H1 (cell line): ENCODE data around the gene ZNF680. TPM values are rescaled to one million over a fixed set of nuclear protein-coding genes. Genes with fewer than 3 reads are reported as not detected.

ENCODE experiments used
- CTCF ChIA-PET: fragments of 300-600 bp; sonication (Branson Sonifier 250); formaldehyde crosslinking; loops from one replicate; lab custom pipeline; 2021; ENCODE audit not compliant: partially characterized antibody; lab: Charles Lee
- POLR2A ChIA-PET: fragments of 300-600 bp; sonication (Branson Sonifier 250); formaldehyde crosslinking; loops from one replicate; lab custom pipeline; 2021; ENCODE audit warnings: inconsistent platforms; ENCODE audit not compliant: partially characterized antibody; lab: Charles Lee
- DNase-seq, 2 experiments: peaks; one replicate each; pipeline versions ENCODE4 v3.0.0 to v3.0.0-alpha.2; 2010 to 2022; ENCODE audit warnings: low spot score in 2 of 2, low read depth in 1 of 2, mixed read lengths in 1 of 2
- FAIRE-seq: peaks from 2 replicates; lab custom pipeline; 2011; peaks lifted over from hg19 to GRCh38; lab: Jason Lieb, UNC
- H2AFZ ChIP-seq: 2 replicates; pipeline ENCODE4 v1.8.1; 2012; ENCODE audit warnings: low read length, inconsistent platforms
- H2AK5ac ChIP-seq: 2 replicates; pipeline ENCODE4 v1.6.1; 2013; ENCODE audit warnings: low read depth, low read length
- H2BK120ac ChIP-seq: replicated peaks from 2 replicates; pipeline ENCODE3; 2013; ENCODE audit warnings: low read depth, low read length, inconsistent platforms
- H2BK12ac ChIP-seq: 2 replicates; pipeline ENCODE4 v1.6.1; 2013; ENCODE audit warnings: low read depth, low read length
- H2BK15ac ChIP-seq: 2 replicates; pipeline ENCODE4 v1.6.1; 2013; ENCODE audit warnings: low read length
- H2BK20ac ChIP-seq: 2 replicates; pipeline ENCODE4 v1.6.1; 2013; ENCODE audit warnings: low read length
- H2BK5ac ChIP-seq: 2 replicates; pipeline ENCODE4 v1.6.1; 2013; ENCODE audit warnings: low read depth, low read length
- H3K14ac ChIP-seq: 2 replicates; pipeline ENCODE4 v1.6.1; 2013; ENCODE audit warnings: inconsistent platforms; ENCODE audit not compliant: insufficient read length
- H3K18ac ChIP-seq: 2 replicates; pipeline ENCODE4 v1.6.1; 2013; ENCODE audit warnings: low read length; ENCODE audit errors: extremely low read depth
- H3K23ac ChIP-seq: 2 replicates; pipeline ENCODE4 v1.6.1; 2013; ENCODE audit warnings: inconsistent platforms; ENCODE audit not compliant: insufficient read length
- H3K23me2 ChIP-seq: 2 replicates; pipeline ENCODE4 v1.6.1; 2013; ENCODE audit warnings: low read depth, low read length
- H3K27ac ChIP-seq: 2 replicates; pipeline ENCODE4 v1.6.1; 2011; ENCODE audit warnings: low read depth, low read length, inconsistent platforms
- H3K27me3 ChIP-seq, 4 experiments: replicated peaks in 1 of 4; 1 replicate in 1 of 4; 2 replicates in 3 of 4; pipeline versions ENCODE4 v1.6.1 to v1.8.1; 2011 to 2013; ENCODE audit warnings: low read length in 3 of 4, mild to moderate bottlenecking in 3 of 4, inconsistent platforms in 2 of 4, mixed read lengths in 2 of 4, moderate library complexity in 1 of 4; ENCODE audit not compliant: control insufficient read depth in 3 of 4, insufficient read depth in 3 of 4; ENCODE audit errors: extremely low read depth in 1 of 4
- H3K36me3 ChIP-seq, 4 experiments: 2 replicates each; pipeline versions ENCODE4 v1.6.1 to v1.8.1; 2011 to 2013; ENCODE audit warnings: mild to moderate bottlenecking in 4 of 4, low read length in 3 of 4, moderate library complexity in 2 of 4, control low read depth in 1 of 4, inconsistent platforms in 1 of 4; ENCODE audit not compliant: insufficient read depth in 4 of 4, control insufficient read depth in 2 of 4
- H3K4ac ChIP-seq: replicated peaks from 2 replicates; pipeline ENCODE3; 2013; ENCODE audit warnings: low read length, low read depth, mixed read lengths, inconsistent platforms; ENCODE audit not compliant: insufficient read length
- H3K4me1 ChIP-seq, 4 experiments: replicated peaks in 1 of 4; 1 replicate in 1 of 4; 2 replicates in 3 of 4; pipeline versions ENCODE4 v1.6.1 to v1.8.1; 2011 to 2013; ENCODE audit warnings: low read length in 3 of 4, inconsistent platforms in 2 of 4, mixed read lengths in 1 of 4; ENCODE audit not compliant: insufficient read depth in 4 of 4, control insufficient read depth in 3 of 4
- H3K4me2 ChIP-seq, 2 experiments: 2 replicates each; pipeline versions ENCODE4 v1.6.1 to v1.8.1; 2011 to 2013; ENCODE audit warnings: low read depth in 2 of 2, low read length in 2 of 2, control low read depth in 1 of 2, inconsistent platforms in 1 of 2, mild to moderate bottlenecking in 1 of 2; ENCODE audit not compliant: insufficient read depth in 1 of 2
- H3K4me3 ChIP-seq, 4 experiments: fragments of 200-600, 300-600 bp in 1 of 4; sonication (generic), shearing (Covaris generic), sonication (Bioruptor Twin) in 1 of 4; 2 replicates each; pipeline versions ENCODE4 v1.5.1 to v1.8.1; 2011 to 2016; ENCODE audit warnings: low read length in 4 of 4, low read depth in 3 of 4, control low read depth in 2 of 4, inconsistent platforms in 2 of 4, mild to moderate bottlenecking in 2 of 4, mixed read lengths in 1 of 4, moderate library complexity in 1 of 4; ENCODE audit not compliant: insufficient read depth in 2 of 4; ENCODE audit errors: extremely low read depth in 1 of 4
- H3K56ac ChIP-seq: replicated peaks from 2 replicates; pipeline ENCODE3; 2013; ENCODE audit warnings: low read depth, mild to moderate bottlenecking, mixed read lengths, low read length, inconsistent platforms; ENCODE audit not compliant: insufficient read length
- H3K79me1 ChIP-seq: 2 replicates; pipeline ENCODE4 v1.6.1; 2013; ENCODE audit warnings: low read depth, low read length, control low read depth
- H3K79me2 ChIP-seq, 2 experiments: 2 replicates each; pipeline versions ENCODE4 v1.6.1 to v1.8.1; 2012 to 2013; ENCODE audit warnings: low read length in 2 of 2, mild to moderate bottlenecking in 2 of 2, inconsistent platforms in 1 of 2; ENCODE audit not compliant: insufficient read depth in 2 of 2, control insufficient read depth in 1 of 2
- H3K9ac ChIP-seq, 4 experiments: replicated peaks in 1 of 4; 1 replicate in 1 of 4; 2 replicates in 3 of 4; pipeline versions ENCODE4 v1.6.1 to v1.8.1; 2011 to 2013; ENCODE audit warnings: low read depth in 3 of 4, low read length in 3 of 4, control low read depth in 2 of 4, mild to moderate bottlenecking in 2 of 4, moderate library complexity in 2 of 4, inconsistent platforms in 1 of 4; ENCODE audit errors: extremely low read depth in 1 of 4
- H3K9me3 ChIP-seq, 2 experiments: 2 replicates each; pipeline versions ENCODE4 v1.6.1 to v1.8.1; 2012 to 2013; ENCODE audit warnings: mild to moderate bottlenecking in 2 of 2, moderate library complexity in 2 of 2, control low read depth in 1 of 2, inconsistent platforms in 1 of 2, low read depth in 1 of 2, low read length in 1 of 2, mixed read lengths in 1 of 2; ENCODE audit not compliant: insufficient read depth in 2 of 2
- H4K20me1 ChIP-seq, 2 experiments: replicated peaks in 1 of 2; 2 replicates each; pipeline versions ENCODE3 to v1.8.1; 2011 to 2013; ENCODE audit warnings: inconsistent platforms in 2 of 2, low read length in 2 of 2, mild to moderate bottlenecking in 1 of 2; ENCODE audit not compliant: insufficient read depth in 2 of 2, control insufficient read depth in 1 of 2
- H4K5ac ChIP-seq: 2 replicates; pipeline ENCODE4 v1.6.1; 2013; ENCODE audit warnings: low read length, low read depth, mixed read lengths, inconsistent platforms; ENCODE audit not compliant: insufficient read length
- H4K8ac ChIP-seq: 2 replicates; pipeline ENCODE4 v1.8.0; 2013; ENCODE audit warnings: mild to moderate bottlenecking, moderate library complexity, low read length, inconsistent platforms; ENCODE audit not compliant: insufficient read depth; ENCODE audit errors: extremely low read depth
- H4K91ac ChIP-seq: replicated peaks from 2 replicates; pipeline ENCODE3; 2013; ENCODE audit warnings: low read length, mixed read lengths, inconsistent platforms; ENCODE audit not compliant: insufficient read length
- BCL11A ChIP-seq, 2 experiments: IDR thresholded peaks; one replicate each; pipeline ENCODE4 v1.6.1; 2011; ENCODE audit warnings: low read depth in 2 of 2, low read length in 2 of 2, mild to moderate bottlenecking in 2 of 2
- CBX8 ChIP-seq: fragments of 300-800, 300-1000 bp; sonication (generic); IDR thresholded peaks from 2 replicates; pipeline ENCODE4 v1.7.1; 2016; ENCODE audit warnings: low read depth, low read length, borderline replicate concordance
- CEBPB ChIP-seq: IDR thresholded peaks from 2 replicates; pipeline ENCODE4 v1.6.1; 2012; ENCODE audit warnings: low read depth, low read length
- CHD1 ChIP-seq: IDR thresholded peaks from 2 replicates; pipeline ENCODE4 v1.6.1; 2012; ENCODE audit warnings: low read depth, low read length, improper control_type of control experiment
- EGR1 ChIP-seq: IDR thresholded peaks from 2 replicates; pipeline ENCODE4 v1.6.1; 2011; ENCODE audit warnings: low read depth, low read length, borderline replicate concordance
- GTF2F1 ChIP-seq: IDR thresholded peaks from 2 replicates; pipeline ENCODE4 v1.6.1; 2012; ENCODE audit warnings: low read depth, low read length, improper control_type of control experiment, borderline replicate concordance
- MAFK ChIP-seq: IDR thresholded peaks from 2 replicates; pipeline ENCODE4 v1.6.1; 2012; ENCODE audit warnings: low read depth, mild to moderate bottlenecking, improper control_type of control experiment, low read length
- RFX5 ChIP-seq: IDR thresholded peaks from 2 replicates; pipeline ENCODE4 v1.6.1; 2011; ENCODE audit warnings: low read depth, low read length, improper control_type of control experiment, borderline replicate concordance
- RXRA ChIP-seq: IDR thresholded peaks from 2 replicates; pipeline ENCODE4 v1.6.1; 2011; ENCODE audit warnings: low read depth, mild to moderate bottlenecking, low read length, moderate library complexity; ENCODE audit not compliant: insufficient read depth
- SAP30 ChIP-seq: fragments of 300-600 bp; sonication (generic); IDR thresholded peaks from 2 replicates; pipeline ENCODE4 v1.7.1; 2012; ENCODE audit warnings: low read length, moderate library complexity, mild to moderate bottlenecking, inconsistent platforms; ENCODE audit not compliant: insufficient read depth, insufficient replicate concordance
- SIRT6 ChIP-seq: IDR thresholded peaks from one replicate; pipeline ENCODE4 v1.7.1; 2012; ENCODE audit warnings: low read length, inconsistent platforms
- SUZ12 ChIP-seq: fragments of 200-600 bp; sonication (generic); IDR thresholded peaks from 2 replicates; pipeline ENCODE4 v1.6.1; 2012; ENCODE audit warnings: mild to moderate bottlenecking, inconsistent platforms, low read length, moderate library complexity, mixed read lengths
- WGBS, 2 experiments: shearing (Covaris generic) in 1 of 2; methylation state at CpG; one replicate each; pipeline versions ENCODE4 v1.1.6 to v1.1.7; 2013 to 2015; ENCODE audit warnings: low lambda C conversion rate in 2 of 2, mixed read lengths in 2 of 2, inconsistent platforms in 1 of 2, low coverage in 1 of 2, missing lambda C conversion rate in 1 of 2; ENCODE audit not compliant: insufficient replicate concordance in 2 of 2, insufficient coverage in 1 of 2, insufficient read length in 1 of 2; ENCODE audit errors: extremely low coverage in 1 of 2, missing lambda C conversion rate in 1 of 2; 5-methylcytosine and 5-hydroxymethylcytosine counted together
- polyA plus RNA-seq, 7 experiments: library from polyadenylated mRNA; depleted of rRNA in 3 of 7; stranded (reverse) in 5 of 7; unstranded in 2 of 7; fragments of >200 nt in 5 of 7; fragments of 200-250 nt in 2 of 7; gene quantifications; 1 replicate in 5 of 7; 2 replicates in 1 of 7; 4 replicates in 1 of 7; pipeline versions ENCODE4 v1.2.1 to v1.2.3, GENCODE V29; 2011 to 2013; ENCODE audit warnings: missing spikeins in 2 of 7, mixed read lengths in 2 of 7
- total RNA-seq: library from RNA; stranded (reverse); fragmentation: NEBNext Ultra II Directional; extraction: Animal tissue kit (Norgen Biotek cat#: 25700); gene quantifications from 2 replicates; pipeline ENCODE4 v1.2.1, GENCODE V29; 2021
- TF ChIP-seq, protein P1 (sequence below), 3 experiments: IDR thresholded peaks; 1 replicate in 2 of 3; 2 replicates in 1 of 3; pipeline versions ENCODE4 v1.5.1 to v1.6.1; 2011; ENCODE audit warnings: low read length in 3 of 3, mild to moderate bottlenecking in 3 of 3, inconsistent platforms in 2 of 3, low read depth in 1 of 3, moderate library complexity in 1 of 3; ENCODE audit not compliant: insufficient read depth in 1 of 3; ENCODE audit errors: control extremely low read depth in 1 of 3

Gene ZNF680
- total and polyA plus RNA-seq, 2 of the 8 experiments (the other 6 are each of a cell fraction or from before 2014, with no cell fraction given) = 15.3 TPM; not detected in 1

DNA sequence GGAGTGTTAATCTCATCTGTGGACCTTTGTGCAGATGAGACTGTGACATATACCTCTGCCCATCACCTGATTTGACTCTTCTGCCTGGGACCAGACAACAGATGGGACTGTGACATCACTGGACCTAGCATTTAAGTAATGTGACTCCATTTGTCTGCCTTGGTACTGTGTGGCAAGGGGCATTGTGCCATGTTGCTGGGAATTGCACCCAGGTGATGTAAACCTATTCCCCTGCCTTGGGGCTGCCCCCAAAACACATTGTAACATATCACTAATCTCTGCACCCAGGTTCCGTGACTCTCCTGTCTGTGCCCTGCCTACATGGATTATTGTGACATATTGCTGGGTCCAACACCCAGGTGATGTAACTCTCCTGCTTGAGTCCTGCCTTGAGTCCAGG lies 40.4 kb upstream of the ZNF680 start:
- Histone ChIP-seq H2BK12ac (no peak overlapping the region), H2AK5ac (no peak overlapping the region), H2BK15ac (no peak overlapping the region), H3K4me2 (no peak overlapping the region), H3K9ac (no peak overlapping the region), H4K20me1 (no peaks in the 10 kb centered on the region), H3K9me3 (peaks cover 75 to 96% of the 10 kb centered on the region in 2 experiments), H3K4me1 (no peaks in the 10 kb centered on the region), H3K79me2 (no peaks in the 10 kb centered on the region), H2BK20ac (no peak overlapping the region), H3K18ac (no peak overlapping the region), H3K56ac (no peak overlapping the region), H3K36me3 (no peaks in the 10 kb centered on the region; a peak in 2 of 8 replicates), H2BK5ac (no peak overlapping the region), H3K27ac (no peak overlapping the region), H2AFZ (no peak overlapping the region), H4K8ac (no peak overlapping the region), H2BK120ac (no peak overlapping the region), H4K91ac (no peak overlapping the region), H3K14ac (no peak overlapping the region), H3K23ac (no peak overlapping the region), H3K79me1 (no peaks in the 10 kb centered on the region), H3K23me2 (no peaks in the 10 kb centered on the region), H3K4ac (no peak overlapping the region), H3K4me3 (no peak overlapping the region), H4K5ac (no peak overlapping the region), H3K27me3 (no peaks in the 10 kb centered on the region)
- no peak for FAIRE-seq
- ChIA-PET POLR2A (no interaction called here), CTCF (no interaction called here)
- 91% methylated on average over 1 of the region's 1 CpG; no CpG with 5 or more reads in 1 of the 2 experiments for WGBS, 2 experiments
- DNase-seq = no peak
- no peak for TF ChIP-seq CHD1
- no peak for TF ChIP-seq EGR1
- TF ChIP-seq SAP30 = no peak
- TF ChIP-seq SIRT6 = no peak
- no peak for TF ChIP-seq RFX5
- no peak for TF ChIP-seq CEBPB
- TF ChIP-seq MAFK = no peak
- no peak for TF ChIP-seq SUZ12
- no peak for TF ChIP-seq CBX8
- TF ChIP-seq, protein P1, sequence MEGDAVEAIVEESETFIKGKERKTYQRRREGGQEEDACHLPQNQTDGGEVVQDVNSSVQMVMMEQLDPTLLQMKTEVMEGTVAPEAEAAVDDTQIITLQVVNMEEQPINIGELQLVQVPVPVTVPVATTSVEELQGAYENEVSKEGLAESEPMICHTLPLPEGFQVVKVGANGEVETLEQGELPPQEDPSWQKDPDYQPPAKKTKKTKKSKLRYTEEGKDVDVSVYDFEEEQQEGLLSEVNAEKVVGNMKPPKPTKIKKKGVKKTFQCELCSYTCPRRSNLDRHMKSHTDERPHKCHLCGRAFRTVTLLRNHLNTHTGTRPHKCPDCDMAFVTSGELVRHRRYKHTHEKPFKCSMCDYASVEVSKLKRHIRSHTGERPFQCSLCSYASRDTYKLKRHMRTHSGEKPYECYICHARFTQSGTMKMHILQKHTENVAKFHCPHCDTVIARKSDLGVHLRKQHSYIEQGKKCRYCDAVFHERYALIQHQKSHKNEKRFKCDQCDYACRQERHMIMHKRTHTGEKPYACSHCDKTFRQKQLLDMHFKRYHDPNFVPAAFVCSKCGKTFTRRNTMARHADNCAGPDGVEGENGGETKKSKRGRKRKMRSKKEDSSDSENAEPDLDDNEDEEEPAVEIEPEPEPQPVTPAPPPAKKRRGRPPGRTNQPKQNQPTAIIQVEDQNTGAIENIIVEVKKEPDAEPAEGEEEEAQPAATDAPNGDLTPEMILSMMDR (IDR thresholded peaks at IDR 0.05; ENCODE audit: control extremely low read depth in 1 of 3, insufficient read depth in 1 of 3, low read depth in 1 of 3, low read length in 3 of 3) = no peak
- no peak for TF ChIP-seq BCL11A (IDR thresholded peaks at IDR 0.05; ENCODE audit: low read depth in 2 of 2, low read length in 2 of 2)
- TF ChIP-seq RXRA = no peak
- no peak for TF ChIP-seq GTF2F1
